NCI-H1417 treated with DMSO at 0.1 percent for 48 hours (cell line): ENCODE data around the gene AEBP2.
"Not testable (repeated sequence)": the region's sequence is repeated elsewhere in the genome, so short reads cannot be mapped to it uniquely, and the experiment has no call there.

ENCODE experiments used
- DNase-seq: peaks from one replicate; lab custom pipeline; 2025; lab: John Stamatoyannopoulos, UW

Gene AEBP2

DNA sequence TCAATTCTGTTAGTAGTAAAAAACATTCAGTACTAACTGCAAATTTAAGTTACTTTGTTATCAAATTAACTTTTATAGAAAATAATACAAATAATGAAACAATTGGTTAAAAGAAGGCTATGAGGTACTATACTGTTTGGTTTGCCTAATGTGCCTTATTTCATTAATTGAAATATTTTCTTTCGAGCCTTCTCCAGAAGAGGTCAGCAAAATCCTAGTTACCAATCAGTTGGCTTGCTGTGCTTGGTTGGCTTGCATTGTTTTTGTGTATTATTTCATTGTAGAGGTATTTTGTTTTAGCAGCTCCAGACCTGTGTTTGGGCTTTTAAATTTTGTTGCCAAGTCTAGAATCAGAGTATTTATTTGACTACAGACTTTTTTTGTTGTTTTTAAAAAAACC, 68.5 kb downstream of the AEBP2 start:
- no peak for DNase-seq

DNA sequence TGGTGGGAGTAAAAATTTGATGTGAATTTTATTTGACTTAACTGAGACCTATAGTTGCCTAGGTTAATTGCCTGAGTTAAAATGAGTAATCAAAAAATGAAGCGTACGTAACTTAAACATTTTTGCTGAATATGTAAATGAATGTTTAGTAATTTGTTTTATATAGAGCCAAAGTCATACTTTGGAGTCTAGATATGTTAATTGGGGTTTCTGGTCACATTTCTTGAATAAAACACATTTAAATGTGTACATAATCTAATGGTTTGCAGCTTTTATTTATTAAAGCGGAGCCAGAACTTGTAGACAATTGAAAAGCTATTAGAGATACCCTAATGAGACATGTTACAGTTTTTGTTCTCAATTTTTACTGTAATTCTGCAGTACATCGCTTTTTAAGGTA, 71.2 kb downstream of the AEBP2 start:
- no peak for DNase-seq

DNA sequence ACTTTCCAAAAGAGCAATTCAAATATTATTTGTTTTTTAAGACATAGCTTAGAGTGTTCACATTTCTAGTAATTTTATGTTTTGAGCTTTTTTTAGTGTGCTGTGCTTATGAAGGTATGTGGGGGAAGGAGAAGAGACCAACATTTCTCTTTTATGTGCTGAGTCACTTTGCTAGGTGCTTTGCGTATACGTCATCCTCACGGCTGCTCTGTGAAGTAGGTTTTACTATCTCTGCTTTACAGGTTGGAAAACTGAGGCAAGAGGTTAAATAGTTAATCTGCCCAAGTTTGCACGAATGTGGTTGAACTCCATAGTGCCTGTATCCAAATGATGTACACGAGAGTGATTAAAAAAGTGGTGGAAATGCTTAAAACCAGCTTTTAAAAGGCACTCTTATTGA, 75.9 kb downstream of the AEBP2 start:
- DNase-seq, result no peak

DNA sequence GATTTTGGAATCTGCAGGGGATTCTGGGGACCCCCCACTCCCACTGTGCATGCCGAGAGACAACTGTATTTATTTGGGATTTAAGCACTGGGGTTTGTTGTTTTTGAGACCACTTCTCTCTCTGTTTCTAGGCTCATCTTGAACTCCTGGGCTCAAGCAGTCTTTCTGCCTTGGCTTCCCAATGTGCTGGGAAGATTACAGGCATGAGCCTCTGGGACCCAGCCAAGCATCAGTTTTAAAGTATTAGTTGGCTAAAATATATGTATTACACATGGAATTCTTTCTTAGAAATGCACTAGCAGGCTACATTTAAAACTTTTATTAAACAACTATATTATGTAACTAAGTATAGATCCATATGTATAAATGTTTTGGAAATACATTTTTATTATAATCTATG, 78.3 kb downstream of the AEBP2 start:
- DNase-seq, result no peak

DNA sequence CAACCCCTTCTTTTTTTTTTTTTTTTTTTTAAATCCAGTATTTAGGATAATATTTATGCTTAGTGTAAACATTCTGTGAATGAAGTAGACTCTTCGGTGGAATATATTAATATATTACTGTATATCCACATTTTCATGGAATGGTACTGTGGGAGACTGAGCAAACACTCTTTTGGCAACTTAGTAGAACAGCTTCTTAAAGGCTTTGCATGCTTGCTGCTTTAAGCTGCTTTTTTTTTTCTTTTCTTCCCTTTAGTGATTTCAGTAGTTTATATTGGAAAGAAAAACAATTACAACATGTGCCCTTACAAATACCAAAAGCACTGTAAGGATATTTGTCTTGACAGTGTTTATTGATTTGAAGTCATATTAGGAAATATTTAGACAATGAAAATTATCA, 78.9 kb downstream of the AEBP2 start:
- no peak for DNase-seq

DNA sequence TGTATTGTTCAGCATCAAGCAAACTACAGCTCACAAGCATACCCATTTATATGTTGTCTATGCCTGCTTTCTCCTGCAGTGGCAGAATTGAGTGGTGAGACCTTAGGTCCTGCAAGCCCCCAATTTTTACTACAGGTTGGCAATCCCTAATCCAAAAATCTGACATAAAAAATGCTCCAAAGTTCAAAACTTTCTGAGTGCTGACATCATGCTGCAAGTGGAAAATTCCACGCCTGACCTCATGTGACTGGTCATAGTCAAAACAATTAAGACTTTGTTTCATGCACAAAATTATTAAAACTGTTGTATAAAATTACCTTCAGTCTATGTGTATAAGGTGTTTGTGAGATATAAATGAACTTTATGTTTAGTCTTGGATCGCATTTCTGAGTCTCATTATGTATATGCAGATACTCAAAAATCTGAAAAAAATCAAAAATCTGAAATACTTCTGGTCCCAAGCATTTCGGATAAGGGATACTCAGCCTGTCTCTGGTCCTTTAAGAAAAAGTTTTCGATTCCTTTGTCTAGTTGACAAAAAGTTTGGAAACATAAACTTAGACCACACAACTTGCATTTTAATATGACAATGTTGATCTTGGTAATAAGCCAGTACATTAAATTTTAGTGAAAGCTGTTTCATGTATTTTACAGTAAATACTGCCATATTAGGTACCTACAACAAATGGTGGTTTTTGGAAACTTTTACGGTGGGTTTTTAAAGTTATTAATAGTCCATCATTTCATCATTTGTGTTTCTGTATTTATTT, 81.5 kb downstream of the AEBP2 start:
- DNase-seq, result no peak

DNA sequence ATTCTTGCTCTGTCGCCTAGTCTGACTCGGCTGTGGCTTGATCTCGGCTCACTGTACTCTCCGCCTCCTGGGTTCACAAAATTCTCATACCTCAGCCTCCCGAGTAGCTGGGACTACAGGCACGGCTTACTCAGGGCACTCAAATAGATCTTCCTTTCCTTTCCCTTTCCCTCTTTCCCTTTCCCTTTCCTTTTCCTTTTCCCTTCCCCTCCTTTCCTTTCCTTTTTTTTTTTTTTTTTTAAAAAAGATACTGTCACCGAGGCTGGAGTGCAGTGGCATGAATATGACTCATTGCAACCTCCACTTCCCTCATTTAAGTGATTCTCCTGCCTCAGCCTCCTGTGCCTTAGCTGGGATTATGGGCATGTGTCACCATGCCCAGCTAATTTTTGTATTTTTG, 86.0 kb downstream of the AEBP2 start:
- DNase-seq, result no peak

DNA sequence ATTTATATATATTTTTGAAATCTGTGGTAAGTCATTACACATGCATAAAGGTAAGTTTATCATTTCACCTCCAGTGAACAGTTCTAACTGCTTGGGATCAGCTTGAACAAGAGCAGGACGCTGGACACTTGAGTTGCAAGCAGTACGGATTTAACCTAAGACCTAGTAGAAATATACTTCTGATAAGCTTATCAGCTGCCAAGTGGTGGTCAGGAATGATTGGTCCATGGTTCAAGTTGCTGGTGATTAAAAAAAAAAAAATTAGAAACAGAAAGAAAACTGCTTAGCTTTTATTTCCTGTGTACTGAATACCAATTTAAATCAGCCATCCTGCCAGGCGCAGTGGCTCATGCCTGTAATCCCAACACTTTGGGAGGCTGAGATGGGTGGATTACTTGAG, 88.6 kb downstream of the AEBP2 start:
- DNase-seq, result no peak

DNA sequence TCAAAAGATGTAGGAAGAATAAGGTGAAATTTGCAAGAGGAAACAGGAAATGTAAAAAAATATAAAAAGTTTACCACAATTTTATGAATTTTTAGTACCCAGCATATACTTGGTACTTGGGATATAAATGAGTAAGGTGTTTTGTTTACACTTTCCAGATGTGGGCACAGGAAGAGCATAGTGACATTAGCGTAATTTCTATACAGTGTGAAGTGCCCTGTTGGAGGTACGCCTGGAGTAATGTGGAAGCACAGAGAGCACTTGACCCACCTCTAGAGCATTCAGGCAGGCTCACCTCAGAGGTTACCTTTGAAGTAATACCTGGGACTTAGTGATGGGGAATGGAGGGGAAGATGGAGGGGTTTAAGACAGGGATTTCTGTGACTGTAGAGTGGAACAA, 89.5 kb downstream of the AEBP2 start:
- DNase-seq, result no peak

DNA sequence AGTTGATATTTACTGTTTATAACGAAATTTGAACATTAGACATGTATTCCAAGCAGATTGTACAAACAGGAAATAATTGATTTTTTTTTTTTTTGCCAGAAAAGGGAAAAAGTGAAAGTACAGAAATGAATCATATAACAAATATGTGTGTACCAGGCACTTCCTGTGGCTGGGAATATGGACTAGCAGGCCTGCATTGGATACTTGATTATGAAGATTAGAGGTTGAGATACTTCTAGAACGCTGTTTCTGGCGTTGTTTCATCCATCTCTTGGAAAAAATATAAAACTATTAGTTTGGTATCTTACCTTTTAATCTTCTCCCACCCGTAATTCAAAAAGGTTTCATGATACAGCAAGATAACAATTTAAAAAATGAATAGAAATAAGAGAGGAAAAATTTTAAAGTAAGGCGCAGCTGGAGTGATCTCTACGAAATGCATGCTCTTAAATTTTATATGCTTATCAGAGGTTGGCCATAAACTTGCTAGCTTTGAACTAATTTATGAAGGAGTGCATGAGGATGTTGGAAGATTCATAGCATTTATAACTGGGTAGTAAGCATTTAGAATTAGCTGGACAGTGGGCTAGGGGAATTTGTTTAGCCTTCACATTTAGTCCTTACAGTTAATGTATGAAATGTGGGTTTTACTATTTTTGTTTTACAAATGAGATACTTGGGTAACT, 90.8 kb downstream of the AEBP2 start:
- DNase-seq, result no peak

DNA sequence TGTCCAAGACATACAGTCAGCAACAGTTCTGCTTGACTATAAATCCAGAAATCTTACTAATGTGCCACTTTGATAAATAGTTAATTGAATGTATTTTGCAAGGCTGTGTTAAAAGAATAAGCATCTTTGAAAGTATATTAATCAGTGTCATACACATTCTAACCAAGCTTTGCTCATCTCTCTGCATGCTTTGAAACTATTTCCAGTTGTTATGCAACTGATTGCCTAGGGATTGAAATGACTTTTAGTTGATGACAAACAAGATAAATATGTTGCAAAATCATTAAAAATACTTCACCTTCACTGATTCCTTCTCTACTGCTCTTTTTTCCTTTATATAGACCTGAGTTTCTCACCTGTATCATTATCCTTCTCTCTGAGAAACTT, 91.3 kb downstream of the AEBP2 start:
- DNase-seq, result no peak

DNA sequence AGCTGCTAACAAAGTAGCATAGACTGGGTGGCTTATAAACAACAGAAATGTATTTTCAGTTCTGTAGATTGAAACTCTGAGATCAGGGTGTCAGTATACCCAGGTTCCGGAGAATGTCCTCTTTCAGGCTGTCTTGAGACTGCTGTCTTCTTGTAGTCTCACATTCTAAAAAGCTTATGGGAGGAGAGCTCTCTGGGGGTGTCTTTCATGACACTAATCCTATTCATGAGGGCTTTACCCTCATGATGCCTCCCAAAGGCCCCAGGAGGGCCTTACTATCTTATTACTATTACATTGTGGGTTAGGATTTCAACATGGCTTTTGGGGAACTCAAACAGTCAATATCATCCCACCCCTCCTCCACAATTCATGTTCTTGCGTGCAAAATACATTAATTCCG, 94.3 kb downstream of the AEBP2 start:
- DNase-seq, result no peak

DNA sequence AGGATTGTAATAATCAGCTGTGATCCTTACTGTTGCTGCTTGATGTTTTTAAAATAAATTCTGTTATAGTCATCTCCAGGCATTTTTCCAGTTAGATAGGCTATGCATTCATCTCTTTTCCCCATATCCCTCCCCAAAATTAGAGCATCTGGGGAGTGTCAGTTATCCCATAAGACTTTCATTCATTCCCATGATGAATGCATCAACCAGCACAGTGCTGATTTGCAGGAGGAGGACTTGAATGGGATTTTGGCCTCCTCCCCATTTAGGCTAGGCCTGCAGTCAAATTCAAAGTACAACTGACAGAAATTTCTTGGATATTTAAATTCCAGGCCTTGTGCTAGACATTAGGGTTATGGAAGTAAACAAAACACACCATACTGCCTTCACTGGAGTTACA, 99.8 kb downstream of the AEBP2 start:
- no peak for DNase-seq

DNA sequence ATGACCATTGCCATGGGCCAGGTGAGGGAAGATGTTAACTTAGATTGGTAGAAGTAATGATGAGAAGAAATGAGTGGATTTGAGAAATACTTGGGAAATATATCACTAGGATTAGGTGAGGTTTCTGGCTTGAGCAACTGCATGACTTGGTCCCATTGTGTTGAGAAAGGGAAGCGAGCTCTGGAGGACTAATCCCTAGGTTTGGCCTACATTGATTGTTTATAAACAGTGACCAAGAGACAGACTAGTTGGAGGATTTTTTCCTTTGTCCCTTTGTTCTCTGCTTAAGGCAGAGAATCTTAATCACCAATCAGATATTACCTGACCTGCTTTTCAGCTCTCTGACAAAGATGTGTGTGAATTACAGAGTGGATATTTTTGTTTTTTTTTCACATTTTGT, 100.5 kb downstream of the AEBP2 start:
- DNase-seq, result no peak

DNA sequence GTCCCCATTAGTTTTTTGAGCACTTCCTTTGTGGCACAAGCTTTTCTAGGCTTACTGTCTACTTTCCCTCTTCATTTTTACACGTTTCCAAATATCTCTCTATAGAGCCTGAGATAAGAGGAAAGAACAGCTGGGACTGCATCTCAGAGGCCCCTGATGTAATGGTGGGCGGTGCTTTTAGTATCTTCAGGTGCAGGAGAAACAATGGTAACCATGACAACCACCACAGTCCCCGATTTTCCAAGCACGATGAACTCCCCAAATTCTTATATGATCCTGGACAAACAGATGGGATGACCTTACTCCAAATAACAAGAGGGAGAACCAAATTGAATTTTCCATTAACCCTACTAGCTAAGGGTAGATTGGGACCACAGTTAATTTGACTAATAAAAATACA, 103.3 kb downstream of the AEBP2 start:
- no peak for DNase-seq

DNA sequence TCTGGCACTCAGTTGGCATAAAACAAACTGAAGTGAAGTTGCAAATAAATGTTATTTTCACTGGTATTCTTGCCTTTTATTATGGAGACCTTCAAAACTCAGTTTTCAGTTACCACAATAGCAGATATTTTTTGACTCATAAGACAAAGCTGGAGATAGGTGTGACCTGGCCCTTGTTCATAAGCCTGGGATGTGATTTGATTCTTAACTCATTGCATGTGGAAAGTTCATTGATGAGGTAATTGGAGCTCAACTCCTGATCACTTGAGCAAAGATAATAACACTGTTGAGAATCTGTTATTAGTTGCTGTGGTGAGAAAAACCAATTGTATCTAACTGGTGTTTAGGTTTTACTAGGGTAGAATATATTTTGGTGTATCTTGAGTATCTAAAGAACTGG, 105.1 kb downstream of the AEBP2 start:
- DNase-seq, result no peak

DNA sequence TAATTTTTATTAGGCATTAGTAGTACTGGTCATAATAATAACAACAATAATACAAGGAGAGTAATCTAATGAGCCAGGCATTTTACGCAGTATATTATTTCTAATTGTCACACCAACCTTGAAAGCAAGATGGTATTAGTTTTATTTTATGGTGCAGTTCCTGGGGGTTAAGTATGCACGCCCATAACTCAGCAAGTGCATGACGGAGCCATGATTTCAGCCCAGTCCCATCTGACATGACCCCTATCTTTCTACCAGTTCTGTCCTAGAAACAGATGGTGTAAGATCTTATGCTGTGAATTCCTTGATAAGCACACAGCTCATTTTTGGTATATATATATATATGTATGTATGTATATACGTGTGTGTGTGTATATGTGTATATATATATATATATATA, 106.0 kb downstream of the AEBP2 start:
- no peak for DNase-seq

DNA sequence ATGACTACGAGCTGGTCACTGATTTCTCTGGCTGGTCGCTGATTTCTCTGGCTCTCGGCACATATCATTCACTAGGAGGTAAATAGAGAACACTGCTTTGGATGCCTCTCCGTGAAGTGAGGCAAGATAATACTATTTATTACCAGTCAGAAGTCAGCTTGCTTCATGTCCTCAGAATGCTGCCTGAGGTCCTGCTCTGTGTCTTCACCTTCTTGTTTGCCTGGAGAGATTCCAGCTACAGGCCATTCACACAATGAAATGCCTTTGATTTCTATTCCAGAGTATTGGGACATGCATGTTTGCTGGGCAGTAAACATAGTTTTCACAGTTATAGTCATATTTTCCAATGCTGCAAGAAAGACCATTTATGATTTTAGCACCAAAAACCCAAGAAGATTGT, 106.7 kb downstream of the AEBP2 start:
- no peak for DNase-seq

DNA sequence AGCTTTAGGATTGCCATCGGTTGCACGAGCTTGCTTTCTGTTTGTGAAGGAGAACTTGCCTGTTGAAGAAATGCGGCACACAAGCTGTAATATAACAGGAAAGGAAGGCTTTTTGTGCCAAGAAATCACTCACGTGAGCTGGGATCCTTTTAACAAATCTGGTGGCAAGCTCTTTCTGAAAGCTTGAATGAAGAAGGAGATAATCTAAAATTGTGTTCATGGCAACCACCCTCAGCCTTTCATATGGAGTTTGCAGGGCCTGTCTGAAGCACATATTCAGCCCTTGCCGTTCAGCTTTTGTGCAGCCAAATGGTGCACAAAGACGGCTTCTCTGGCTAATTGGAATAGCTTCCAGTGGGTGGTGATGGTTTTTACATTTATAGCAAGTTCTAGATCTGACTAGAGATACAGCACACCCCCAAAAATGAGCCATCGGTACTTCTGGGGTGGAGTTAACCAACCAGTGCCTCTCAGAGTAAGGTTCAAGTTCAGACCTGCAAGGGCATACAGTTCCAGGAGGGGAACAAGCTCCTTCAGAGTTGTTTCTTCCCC, 107.4 kb downstream of the AEBP2 start:
- DNase-seq, result no peak

DNA sequence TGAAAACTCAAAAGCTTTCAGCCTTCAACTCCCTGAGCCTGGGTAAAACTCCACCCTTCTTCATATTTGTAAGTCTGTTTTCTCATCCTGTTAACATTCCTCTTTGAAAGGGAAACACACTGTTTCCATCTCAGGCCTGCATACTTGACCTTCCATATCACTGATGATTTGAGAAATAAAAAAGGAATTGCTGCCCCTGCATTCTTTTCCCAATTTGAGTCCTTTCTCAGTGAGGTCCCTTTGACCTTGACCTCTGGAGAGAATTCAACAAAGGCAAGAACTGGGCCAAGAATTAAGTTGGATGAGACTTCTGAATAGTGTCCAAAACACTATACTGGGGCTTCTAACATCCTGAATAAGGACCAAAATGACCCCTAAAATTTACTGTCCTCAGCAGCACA, 108.0 kb downstream of the AEBP2 start:
- DNase-seq, result no peak

DNA sequence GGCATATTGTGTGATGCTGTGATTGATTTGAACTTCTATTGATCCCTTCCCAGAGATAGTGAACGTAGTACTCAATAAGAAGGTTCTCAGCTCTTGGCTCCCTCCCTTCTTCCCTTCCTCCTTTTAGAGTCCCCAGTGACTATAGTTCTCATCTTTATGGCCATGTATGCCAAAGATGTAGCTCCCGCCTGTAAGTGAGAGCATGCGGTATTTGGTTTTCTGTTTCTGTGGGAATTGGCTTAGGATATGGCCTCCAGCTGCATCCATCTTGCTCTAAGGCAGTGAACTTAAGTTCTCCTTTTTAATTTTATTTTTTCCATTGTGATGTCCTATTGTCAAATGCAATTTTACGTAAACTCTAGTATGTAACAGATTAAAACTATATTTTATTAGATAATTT, 109.5 kb downstream of the AEBP2 start:
- no peak for DNase-seq

DNA sequence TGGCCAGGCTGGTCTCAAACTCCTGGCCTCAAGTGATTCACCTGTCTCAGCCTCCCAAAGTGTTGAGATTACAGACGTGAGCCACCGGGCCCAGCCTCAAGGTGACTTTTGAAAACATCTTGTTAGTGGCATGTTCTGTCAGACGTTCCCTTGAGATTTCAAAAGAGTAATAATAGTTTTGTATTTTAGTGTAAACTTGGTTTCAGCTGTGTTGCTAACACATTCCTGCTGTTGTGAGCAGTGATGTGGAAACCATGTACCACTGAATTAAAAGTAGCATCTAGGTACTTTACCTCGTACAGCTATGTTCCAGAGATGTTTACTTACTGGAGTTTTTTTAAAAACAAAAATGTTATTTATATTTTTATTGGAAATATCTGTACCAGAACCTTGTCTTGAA, 111.3 kb downstream of the AEBP2 start:
- DNase-seq, result no peak

DNA sequence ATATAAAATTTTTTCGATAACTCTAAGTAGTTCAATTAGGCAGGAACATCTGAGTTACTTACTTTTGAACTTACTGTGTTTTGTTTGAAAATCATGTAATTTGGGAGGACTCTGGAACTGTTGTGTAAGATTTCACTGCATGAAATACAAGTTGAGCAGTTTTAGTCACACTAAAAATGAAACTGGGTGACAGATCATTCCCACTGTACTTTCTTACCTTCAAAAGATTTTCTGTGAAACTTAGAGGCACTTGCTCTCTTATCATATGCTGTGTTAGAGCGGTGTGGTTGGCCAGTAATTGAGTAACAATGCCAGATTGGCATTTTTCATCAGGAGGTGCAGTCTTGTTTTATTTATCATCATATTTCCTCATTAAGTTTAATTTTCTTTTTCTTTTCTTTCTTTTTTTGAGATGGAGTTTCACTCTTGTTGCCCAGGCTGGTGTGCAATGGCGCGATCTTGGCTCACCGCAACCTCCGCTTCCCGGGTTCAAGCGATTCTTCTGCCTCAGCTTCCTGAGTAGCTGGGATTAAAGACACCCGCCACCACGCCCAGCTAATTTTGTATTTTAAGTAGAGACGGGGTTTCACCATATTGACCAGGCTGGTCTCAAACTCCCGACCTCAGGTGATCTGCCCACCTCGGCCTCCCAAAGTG, 113.3 kb downstream of the AEBP2 start:
- not testable (repeated sequence) for DNase-seq
